SK-N-SH treated with all-trans-retinoic acid at 6 μM for 48 hours (cell line): Measurements from ENCODE around the gene TMEM125.

Source experiments
- ARNTL ChIP-seq: fragments of 450-650 bp; formaldehyde crosslinking; IDR thresholded peaks from 2 replicates; pipeline ENCODE4 v1.5.0; 2020; ENCODE audit warnings: low read depth, mild to moderate bottlenecking, moderate library complexity, borderline replicate concordance
- BACH2 ChIP-seq: fragments of 250-450 bp; sonication (Bioruptor Pico); IDR thresholded peaks from 2 replicates; pipeline ENCODE4 v1.9.0; 2021; ENCODE audit warnings: mild to moderate bottlenecking, borderline replicate concordance
- CREB5 ChIP-seq: fragments of 250-450 bp; sonication (Bioruptor Pico); IDR thresholded peaks from 2 replicates; pipeline ENCODE4 v1.5.1; 2020; ENCODE audit warnings: low read depth, mild to moderate bottlenecking, moderate library complexity
- ESRRG ChIP-seq: fragments of 250-450 bp; sonication (Bioruptor Pico); IDR thresholded peaks from 2 replicates; pipeline ENCODE4 v1.6.1; 2021; ENCODE audit warnings: mild to moderate bottlenecking
- GLIS3 ChIP-seq: fragments of 250-450 bp; sonication (Bioruptor Pico); IDR thresholded peaks from 2 replicates; pipeline ENCODE4 v1.5.0; 2020; ENCODE audit warnings: mild to moderate bottlenecking, moderate library complexity
- PATZ1 ChIP-seq: fragments of 250-450 bp; sonication (Bioruptor Pico); IDR thresholded peaks from 2 replicates; pipeline ENCODE4 v1.8.0; 2020; ENCODE audit warnings: mild to moderate bottlenecking, moderate library complexity, borderline replicate concordance
- RARB ChIP-seq: fragments of 250-450 bp; sonication (Bioruptor Pico); IDR thresholded peaks from 2 replicates; pipeline ENCODE4 v1.8.0; 2021; ENCODE audit warnings: mild to moderate bottlenecking, moderate library complexity
- TSHZ2 ChIP-seq: fragments of 250-450 bp; sonication (Bioruptor Pico); IDR thresholded peaks from 2 replicates; pipeline ENCODE4 v1.5.0; 2020; ENCODE audit warnings: mild to moderate bottlenecking, moderate library complexity
- ZFP3 ChIP-seq: fragments of 250-450 bp; sonication (Bioruptor Pico); IDR thresholded peaks from 2 replicates; pipeline ENCODE4 v1.5.0; 2020; ENCODE audit warnings: mild to moderate bottlenecking, moderate library complexity
- ZFP30 ChIP-seq: fragments of 450-650 bp; formaldehyde crosslinking; IDR thresholded peaks from 2 replicates; pipeline ENCODE4 v1.5.0; 2022; ENCODE audit warnings: mild to moderate bottlenecking, moderate library complexity
- ZNF565 ChIP-seq: fragments of 450-650 bp; formaldehyde crosslinking; conservative IDR thresholded peaks from 2 replicates; pipeline ENCODE4 v1.5.0; 2020; ENCODE audit warnings: low read depth, mild to moderate bottlenecking, moderate library complexity

- TF ChIP-seq BACH2 (CRISPR knock-in tag) (no peak), GLIS3 (CRISPR knock-in tag) (no peak), ZNF565 (CRISPR knock-in tag) (no peak), ZFP30 (CRISPR knock-in tag) (no peak), PATZ1 (CRISPR knock-in tag) (no peak), TSHZ2 (CRISPR knock-in tag) (no peak), CREB5 (no peak), RARB (CRISPR knock-in tag) (no peak), ZFP3 (CRISPR knock-in tag) (no peak), ARNTL (CRISPR knock-in tag) (no peak), ESRRG (CRISPR knock-in tag) (no peak)
Observed at GRCh38 chr1:43255438-43256210, 14.2 kb upstream of the TMEM125 start.
